Endothelial cell of umbilical vein (primary cell): ENCODE measurements around the gene EIF4E1B. TPM values are rescaled to one million over a fixed set of nuclear protein-coding genes. Genes with fewer than 3 reads are reported as not detected.

ENCODE experiments used
- BruUV-seq: library from RNA; stranded (reverse); fragments of 400-500 nt; replicated peaks from 2 replicates; lab custom pipeline; 2021; lab: Mats Ljungman, UMichigan
- CTCF ChIA-PET: fragments of 300-600, 350-600 bp; sonication (Branson Sonifier 250); formaldehyde crosslinking; loops from one replicate; lab custom pipeline; 2021; ENCODE audit warnings: antibody characterized with exemption, inconsistent platforms; lab: Charles Lee
- POLR2A ChIA-PET: fragments of 300-600, 350-600 bp; sonication (Branson Sonifier 250); formaldehyde crosslinking; loops from one replicate; lab custom pipeline; 2021; ENCODE audit warnings: antibody characterized with exemption, inconsistent platforms; lab: Charles Lee
- DNase-seq: peaks from one replicate; pipeline ENCODE4 v3.0.0-alpha.2; 2011; ENCODE audit warnings: low read depth, low spot score
- FAIRE-seq: peaks from 2 replicates; lab custom pipeline; 2011; peaks lifted over from hg19 to GRCh38; lab: Jason Lieb, UNC
- H2AFZ ChIP-seq: 2 replicates; pipeline ENCODE4 v1.6.0; 2012; ENCODE audit warnings: low read depth, low read length, control low read depth, inconsistent platforms
- H3K27ac ChIP-seq: 2 replicates; pipeline ENCODE4 v1.5.1; 2011; ENCODE audit warnings: low read depth, mild to moderate bottlenecking, control low read depth, low read length, moderate library complexity; ENCODE audit not compliant: insufficient read depth
- H3K27me3 ChIP-seq, 2 experiments: 2 replicates each; pipeline versions ENCODE4 v1.6.0 to v1.6.1; 2011; ENCODE audit warnings: low read length in 2 of 2, mixed read lengths in 1 of 2; ENCODE audit not compliant: control insufficient read depth in 2 of 2, insufficient read depth in 2 of 2
- H3K36me3 ChIP-seq, 2 experiments: 2 replicates in 1 of 2; 3 replicates in 1 of 2; pipeline ENCODE4 v1.5.1; 2011; ENCODE audit warnings: low read length in 2 of 2, mild to moderate bottlenecking in 1 of 2, moderate library complexity in 1 of 2; ENCODE audit not compliant: control insufficient read depth in 2 of 2, insufficient read depth in 2 of 2; ENCODE audit errors: extremely low read depth in 1 of 2
- H3K4me1 ChIP-seq: 3 replicates; pipeline ENCODE4 v1.5.1; 2011; ENCODE audit warnings: mild to moderate bottlenecking, low read length; ENCODE audit not compliant: control insufficient read depth, insufficient read depth; ENCODE audit errors: extremely low read depth
- H3K4me2 ChIP-seq: 2 replicates; pipeline ENCODE4 v1.6.1; 2011; ENCODE audit warnings: low read length, control low read depth, mixed read lengths; ENCODE audit not compliant: insufficient read depth
- H3K4me3 ChIP-seq, 3 experiments: fragments of 200-600 bp in 1 of 3; sonication (generic), shearing (Covaris generic) in 1 of 3; replicated peaks in 1 of 3; 2 replicates each; pipeline ENCODE4 v1.5.1; 2011 to 2016; ENCODE audit warnings: control low read depth in 3 of 3, low read length in 3 of 3, mild to moderate bottlenecking in 2 of 3, inconsistent platforms in 1 of 3, low read depth in 1 of 3, moderate library complexity in 1 of 3; ENCODE audit not compliant: insufficient read depth in 1 of 3
- H3K79me2 ChIP-seq: 2 replicates; pipeline ENCODE4 v1.6.0; 2012; ENCODE audit warnings: low read length, inconsistent platforms; ENCODE audit not compliant: control insufficient read depth, insufficient read depth
- H3K9ac ChIP-seq: replicated peaks from 2 replicates; pipeline ENCODE3; 2011; ENCODE audit warnings: low read length, control low read depth; ENCODE audit not compliant: insufficient read depth; ENCODE audit errors: extremely low read depth
- H3K9me1 ChIP-seq: replicated peaks from 3 replicates; pipeline ENCODE4 v1.6.0; 2011; ENCODE audit warnings: mild to moderate bottlenecking, low read length; ENCODE audit not compliant: control insufficient read depth, insufficient read depth; ENCODE audit errors: extremely low read depth
- H3K9me3 ChIP-seq: replicated peaks from 2 replicates; pipeline ENCODE4 v1.5.1; 2012; ENCODE audit warnings: low read length, inconsistent platforms; ENCODE audit not compliant: control insufficient read depth, insufficient read depth
- H4K20me1 ChIP-seq: replicated peaks from 2 replicates; pipeline ENCODE3; 2011; ENCODE audit warnings: mild to moderate bottlenecking, low read length; ENCODE audit not compliant: control insufficient read depth, insufficient read depth; ENCODE audit errors: extremely low read depth
- EZH2 ChIP-seq: IDR thresholded peaks from 2 replicates; pipeline ENCODE4 v1.6.1; 2012; ENCODE audit warnings: borderline replicate concordance, low read depth, mild to moderate bottlenecking, moderate library complexity, low read length, inconsistent platforms; ENCODE audit not compliant: severe bottlenecking
- FOS ChIP-seq: IDR thresholded peaks from 2 replicates; pipeline ENCODE4 v1.6.1; 2011; ENCODE audit warnings: mild to moderate bottlenecking, low read length, moderate library complexity, borderline replicate concordance; ENCODE audit not compliant: insufficient read depth
- GATA2 ChIP-seq: IDR thresholded peaks from 2 replicates; pipeline ENCODE4 v1.7.0; 2011; ENCODE audit warnings: low read depth, mild to moderate bottlenecking, moderate library complexity, mixed read lengths, low read length; ENCODE audit not compliant: insufficient read length, insufficient read depth
- JUN ChIP-seq: IDR thresholded peaks from 2 replicates; pipeline ENCODE4 v1.6.1; 2011; ENCODE audit warnings: borderline replicate concordance, low read depth; ENCODE audit not compliant: insufficient read length, insufficient read depth
- MYC ChIP-seq: IDR thresholded peaks from one replicate; pipeline ENCODE4 v1.6.1; 2011; ENCODE audit warnings: mild to moderate bottlenecking, low read depth, low read length
- POLR2A ChIP-seq: IDR thresholded peaks from 2 replicates; pipeline ENCODE4 v1.6.1; 2012; ENCODE audit warnings: low read depth, mild to moderate bottlenecking, control low read depth, low read length
- POLR2AphosphoS5 ChIP-seq: IDR thresholded peaks from 2 replicates; pipeline ENCODE4 v1.6.1; 2012; ENCODE audit warnings: low read depth, mild to moderate bottlenecking, control low read depth, low read length, moderate library complexity; ENCODE audit not compliant: insufficient read depth
- dilution Hi-C: fragments of 300-500 bp; cut with MboI; formaldehyde crosslinking; loops from one replicate; pipeline ENCODE4 v1.15.0; 2019; ENCODE audit warnings: low sequenced_read_pairs; ENCODE audit not compliant: extremely low pct_ligation_motif_present
- intact Hi-C: fragments of 100-400 bp; cut with micrococcal nuclease; formaldehyde crosslinking; loops from one replicate; pipeline ENCODE4 v1.10.0; 2022
- polyA plus RNA-seq, 4 experiments: library from polyadenylated mRNA; depleted of rRNA in 3 of 4; stranded (reverse) in 3 of 4; unstranded in 1 of 4; fragments of >200 nt; gene quantifications; 2 replicates each; pipeline versions ENCODE4 v1.2.1 to v1.2.3, GENCODE V29; 2011 to 2012; ENCODE audit warnings: missing spikeins in 1 of 4
- total RNA-seq: library from RNA; stranded (reverse); gene quantifications from 2 replicates; pipeline ENCODE4 v1.2.3, GENCODE V29; 2021
- TF ChIP-seq, protein P1 (sequence below): IDR thresholded peaks from 2 replicates; pipeline ENCODE4 v1.6.1; 2011; ENCODE audit not compliant: insufficient read depth, insufficient read length
- TF ChIP-seq, protein P2 (sequence below), 2 donors: IDR thresholded peaks; 1 replicate in 1 of 2; 2 replicates in 1 of 2; pipeline ENCODE4 v1.5.1; 2011; ENCODE audit warnings: low read length in 2 of 2, mild to moderate bottlenecking in 2 of 2, moderate library complexity in 2 of 2, control low read depth in 1 of 2, inconsistent platforms in 1 of 2, low read depth in 1 of 2; ENCODE audit not compliant: insufficient read depth in 1 of 2; ENCODE audit errors: extremely low read depth in 1 of 2

The EIF4E1B gene
- total and polyA plus RNA-seq, 2 donors (not counting 3 experiments of a cell fraction or from before 2014, with no cell fraction given), result not detected

DNA sequence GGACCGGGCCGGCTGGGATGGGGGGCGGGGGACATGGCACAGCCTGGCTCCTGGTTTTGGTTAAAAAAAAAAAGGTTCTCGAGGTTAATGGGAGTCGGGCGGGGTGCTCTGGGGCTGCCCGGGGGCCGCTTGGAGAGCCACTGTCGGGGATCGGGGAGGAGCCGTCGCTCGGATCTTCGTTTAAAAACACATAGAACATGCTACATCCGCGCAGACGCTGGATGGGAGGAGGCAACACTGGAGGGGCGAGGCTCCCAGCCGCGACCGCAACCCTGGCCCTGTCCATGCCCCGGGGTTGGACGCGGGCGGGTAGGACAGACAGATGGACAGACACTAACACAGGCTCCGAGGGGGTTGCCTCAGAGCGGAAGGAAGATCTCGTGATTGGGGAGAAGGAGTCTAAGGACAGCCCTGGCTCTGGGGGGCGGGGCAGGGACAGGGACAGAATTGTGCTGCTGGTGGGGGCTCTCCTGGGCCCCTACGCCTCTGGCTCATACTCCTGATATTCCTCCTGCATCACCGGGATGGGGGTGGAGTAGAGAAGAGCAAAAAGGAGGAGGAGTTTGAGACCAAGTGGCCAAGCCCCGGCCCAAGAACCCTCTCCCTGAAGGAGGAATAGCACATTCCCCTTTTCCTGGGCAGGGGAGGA, 10.0 kb upstream of the EIF4E1B start:
- no TSS peak for BruUV-seq
- dilution Hi-C loops (no loop called here), intact Hi-C loops (loop anchor here (1.0 kb wide), 1 partner anchor 10 kb away; the partner anchor contains the start of genes EIF4E1B and SNCB)
- FAIRE-seq, result no peak
- no peaks in the 10 kb centered on the region for H3K36me3 ChIP-seq
- peaks cover 13% of the 10 kb centered on the region for H3K4me1 ChIP-seq
- ChIA-PET POLR2A (interaction anchor here (0.5 to 0.6 kb wide), 2 partner anchors 13 to 71 kb away, joined by 6 to 7 read pairs; partner anchors contain the start of gene CDHR2), CTCF (interaction anchor here (1.8 to 2.1 kb wide), 2 partner anchors 10 to 40 kb away, joined by 7 to 11 read pairs; partner anchors contain the start of genes EIF4E1B and SNCB)
- DNase-seq, result no peak
- H2AFZ ChIP-seq, result peak overlapping the region; percentile 24
- TF ChIP-seq FOS (no peak), POLR2AphosphoS5 (no peak), EZH2 (peak; percentile 54)
- H3K27ac ChIP-seq, result no peak overlapping the region
- no peak overlapping the region for H3K4me3 ChIP-seq
- H3K27me3 ChIP-seq, result peaks cover 34 to 35% of the 10 kb centered on the region in 2 experiments
- no peaks in the 10 kb centered on the region for H3K9me3 ChIP-seq
- H3K9ac ChIP-seq, result no peak overlapping the region
- H3K79me2 ChIP-seq, result no peaks in the 10 kb centered on the region
- no peaks in the 10 kb centered on the region for H3K9me1 ChIP-seq
- no peak overlapping the region for H3K4me2 ChIP-seq
- no peaks in the 10 kb centered on the region for H4K20me1 ChIP-seq

DNA sequence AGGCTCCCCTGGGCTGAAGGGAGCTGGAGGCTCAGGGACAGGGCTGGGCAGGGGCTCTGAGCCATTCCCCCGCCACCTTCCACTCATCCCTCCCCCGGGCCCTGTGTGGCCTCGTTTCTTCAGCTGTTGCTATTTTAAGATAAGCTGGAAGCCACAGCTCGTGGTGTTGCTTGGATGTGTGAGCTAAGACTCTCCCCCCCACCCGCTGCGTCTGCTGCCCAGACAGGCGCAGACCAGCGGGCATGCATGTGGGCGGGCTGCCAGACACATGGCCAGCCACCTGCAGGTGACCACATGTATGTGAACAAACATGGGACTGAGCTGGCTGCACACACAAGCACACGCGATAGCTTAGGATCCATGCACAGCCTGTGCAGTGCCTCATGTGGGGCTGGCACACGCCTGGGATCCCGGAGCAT, 8.8 kb upstream of the EIF4E1B start:
- Histone ChIP-seq H3K9me1 (no peaks in the 10 kb centered on the region), H4K20me1 (no peaks in the 10 kb centered on the region), H3K36me3 (no peaks in the 10 kb centered on the region), H3K4me2 (no peak overlapping the region), H3K4me3 (no peak overlapping the region), H3K27ac (no peak overlapping the region), H3K79me2 (no peaks in the 10 kb centered on the region), H2AFZ (no peak overlapping the region), H3K9me3 (no peaks in the 10 kb centered on the region), H3K9ac (no peak overlapping the region), H3K4me1 (peaks cover 7% of the 10 kb centered on the region), H3K27me3 (peaks cover 39 to 45% of the 10 kb centered on the region in 2 experiments)
- CTCF ChIA-PET, result interaction anchor here (0.9 to 2.7 kb wide), 9 partner anchors 9 to 84 kb away, joined by 3 to 11 read pairs (median 5); partner anchors contain the start of genes EIF4E1B, RNF44, SNCB and TSPAN17
- intact Hi-C loops, result no loop called here
- dilution Hi-C loops, result no loop called here
- TF ChIP-seq GATA2, result no peak
- TF ChIP-seq, protein P1, sequence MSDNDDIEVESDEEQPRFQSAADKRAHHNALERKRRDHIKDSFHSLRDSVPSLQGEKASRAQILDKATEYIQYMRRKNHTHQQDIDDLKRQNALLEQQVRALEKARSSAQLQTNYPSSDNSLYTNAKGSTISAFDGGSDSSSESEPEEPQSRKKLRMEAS, result no peak
- TF ChIP-seq, protein P2, sequence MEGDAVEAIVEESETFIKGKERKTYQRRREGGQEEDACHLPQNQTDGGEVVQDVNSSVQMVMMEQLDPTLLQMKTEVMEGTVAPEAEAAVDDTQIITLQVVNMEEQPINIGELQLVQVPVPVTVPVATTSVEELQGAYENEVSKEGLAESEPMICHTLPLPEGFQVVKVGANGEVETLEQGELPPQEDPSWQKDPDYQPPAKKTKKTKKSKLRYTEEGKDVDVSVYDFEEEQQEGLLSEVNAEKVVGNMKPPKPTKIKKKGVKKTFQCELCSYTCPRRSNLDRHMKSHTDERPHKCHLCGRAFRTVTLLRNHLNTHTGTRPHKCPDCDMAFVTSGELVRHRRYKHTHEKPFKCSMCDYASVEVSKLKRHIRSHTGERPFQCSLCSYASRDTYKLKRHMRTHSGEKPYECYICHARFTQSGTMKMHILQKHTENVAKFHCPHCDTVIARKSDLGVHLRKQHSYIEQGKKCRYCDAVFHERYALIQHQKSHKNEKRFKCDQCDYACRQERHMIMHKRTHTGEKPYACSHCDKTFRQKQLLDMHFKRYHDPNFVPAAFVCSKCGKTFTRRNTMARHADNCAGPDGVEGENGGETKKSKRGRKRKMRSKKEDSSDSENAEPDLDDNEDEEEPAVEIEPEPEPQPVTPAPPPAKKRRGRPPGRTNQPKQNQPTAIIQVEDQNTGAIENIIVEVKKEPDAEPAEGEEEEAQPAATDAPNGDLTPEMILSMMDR (IDR thresholded peaks at IDR 0.05; ENCODE audit: extremely low read depth in 1 of 2, insufficient read depth in 1 of 2, low read depth in 1 of 2, low read length in 2 of 2), result no peak
- no peak for TF ChIP-seq POLR2AphosphoS5
- no peak for TF ChIP-seq POLR2A
- TF ChIP-seq JUN, result no peak
- no peak for TF ChIP-seq EZH2
- no peak for TF ChIP-seq FOS
- no peak for TF ChIP-seq MYC
- POLR2A ChIA-PET, result no interaction called here
- no peak for FAIRE-seq
- no TSS peak for BruUV-seq
- no peak for DNase-seq
